ENCODE results near the gene MYZAP. TPM values are rescaled to one million over a fixed set of nuclear protein-coding genes. Genes with fewer than 3 reads are reported as not detected.

Gene MYZAP
- total and polyA plus RNA-seq, 10 of the 15 experiments (the other 5 are each of a cell fraction or from before 2014, with no cell fraction given) = not detected

- ATAC-seq (no peak), FAIRE-seq (no peak), DNase-seq (ENCODE audit: low read depth, low spot score) (no peak)
- intact Hi-C loops (cut with micrococcal nuclease; ENCODE audit: unreplicated experiment) = no loop called here
- WGBS (ENCODE audit: insufficient coverage, insufficient replicate concordance, low lambda C conversion rate, missing lambda C conversion rate) = 0% methylated on average over 2 of the region's 2 CpGs
- no TSS peak for BruUV-seq (replicated peaks)
- SMC1A ChIA-PET (ENCODE audit: uncharacterized antibody, unreplicated experiment) = no interaction called here
- Histone ChIP-seq H3K27me3 (replicated peaks in 1 of 2; ENCODE audit: control insufficient read depth in 2 of 2, insufficient read depth in 2 of 2, low read length in 1 of 2) (peaks cover 0 to 1% of the 10 kb centered on the region in 2 experiments; a peak in 2 of 4 replicates), H3K4me3 (no peak overlapping the region), H3K4me2 (ENCODE audit: control insufficient read depth, insufficient read depth) (no peak overlapping the region), H3K9ac (ENCODE audit: control insufficient read depth, insufficient read depth, low read length) (no peak overlapping the region), H3K27ac (ENCODE audit: control insufficient read depth, insufficient read depth) (no peak overlapping the region), H3K9me3 (replicated peaks; ENCODE audit: control insufficient read depth, insufficient read depth, low read length) (no peaks in the 10 kb centered on the region), H2AFZ (ENCODE audit: control insufficient read depth, low read depth, low read length) (no peak overlapping the region), H3K79me2 (ENCODE audit: control insufficient read depth, insufficient read depth, low read length) (no peaks in the 10 kb centered on the region), H3K4me1 (ENCODE audit: control insufficient read depth, insufficient read depth, low read length) (no peaks in the 10 kb centered on the region), H3K36me3 (ENCODE audit: control insufficient read depth in 2 of 2, insufficient read depth in 2 of 2, low read length in 1 of 2) (no peaks in the 10 kb centered on the region), H4K20me1 (ENCODE audit: control insufficient read depth, insufficient read depth) (no peaks in the 10 kb centered on the region)
- POLR2A ChIA-PET = no interaction called here
- TF ChIP-seq CHD4 (IDR thresholded peaks at IDR 0.05) (no peak), TCF7 (IDR thresholded peaks at IDR 0.05; ENCODE audit: borderline replicate concordance) (no peak), MLLT1 (IDR thresholded peaks at IDR 0.05) (no peak), IRF3 (IDR thresholded peaks at IDR 0.05) (no peak), NBN (IDR thresholded peaks at IDR 0.05) (no peak)
- CTCF ChIA-PET = interaction anchor here (0.6 to 1.7 kb wide), 3 partner anchors 19 to 206 kb away, joined by 3 to 5 read pairs (median 4); no protein-coding TSS in a partner anchor
- in situ Hi-C loops (cut with MboI) = loop anchor here (25.0 kb wide), 2 partner anchors 536 to 736 kb away; no protein-coding TSS in a partner anchor
- RAD21 ChIA-PET (ENCODE audit: unreplicated experiment) = no interaction called here
Observed at GRCh38 chr15:57548351-57548750, 43.4 kb upstream of the MYZAP start.

- FAIRE-seq = no peak
- no peaks in the 10 kb centered on the region for H4K20me1 ChIP-seq (ENCODE audit: control insufficient read depth, insufficient read depth)
- intact Hi-C loops (cut with micrococcal nuclease; ENCODE audit: unreplicated experiment) = no loop called here
- no peak overlapping the region for H3K4me2 ChIP-seq (ENCODE audit: control insufficient read depth, insufficient read depth)
- no peak for DNase-seq (ENCODE audit: low read depth, low spot score)
- no TSS peak for BruUV-seq (replicated peaks)
- no peak overlapping the region for H3K9ac ChIP-seq (ENCODE audit: control insufficient read depth, insufficient read depth, low read length)
- no peaks in the 10 kb centered on the region for H3K4me1 ChIP-seq (ENCODE audit: control insufficient read depth, insufficient read depth, low read length)
- ChIA-PET CTCF (interaction anchor here (0.9 to 1.7 kb wide), 2 partner anchors 19 to 21 kb away, joined by 3 to 4 read pairs; no protein-coding TSS in a partner anchor), RAD21 (ENCODE audit: unreplicated experiment) (no interaction called here), SMC1A (ENCODE audit: uncharacterized antibody, unreplicated experiment) (no interaction called here), POLR2A (no interaction called here)
- 41% methylated on average over 5 of the region's 5 CpGs for WGBS (ENCODE audit: insufficient coverage, insufficient replicate concordance, low lambda C conversion rate, missing lambda C conversion rate)
- H2AFZ ChIP-seq (ENCODE audit: control insufficient read depth, low read depth, low read length) = no peak overlapping the region
- H3K79me2 ChIP-seq (ENCODE audit: control insufficient read depth, insufficient read depth, low read length) = no peaks in the 10 kb centered on the region
- in situ Hi-C loops (cut with MboI) = loop anchor here (25.0 kb wide), 2 partner anchors 537 to 737 kb away; no protein-coding TSS in a partner anchor
- no peak for TF ChIP-seq SRF (IDR thresholded peaks at IDR 0.05; ENCODE audit: low read depth in 2 of 2, low read length in 2 of 2)
- no peak for TF ChIP-seq PRDM15 (CRISPR knock-in tag; IDR thresholded peaks at IDR 0.05)
- no peak for TF ChIP-seq E2F4 (IDR thresholded peaks at IDR 0.05; ENCODE audit: low read depth, low read length)
- TF ChIP-seq POLR2AphosphoS5 (IDR thresholded peaks at IDR 0.05; ENCODE audit: low read length) = no peak
- H3K27me3 ChIP-seq (replicated peaks in 1 of 2; ENCODE audit: control insufficient read depth in 2 of 2, insufficient read depth in 2 of 2, low read length in 1 of 2) = peaks cover 0 to 3% of the 10 kb centered on the region in 2 experiments; a peak in 2 of 4 replicates
- H3K4me3 ChIP-seq = no peak overlapping the region
- H3K36me3 ChIP-seq (ENCODE audit: control insufficient read depth in 2 of 2, insufficient read depth in 2 of 2, low read length in 1 of 2) = no peaks in the 10 kb centered on the region
- H3K27ac ChIP-seq (ENCODE audit: control insufficient read depth, insufficient read depth) = no peak overlapping the region
- no peak for ATAC-seq
- H3K9me3 ChIP-seq (replicated peaks; ENCODE audit: control insufficient read depth, insufficient read depth, low read length) = no peaks in the 10 kb centered on the region
Observed at GRCh38 chr15:57548835-57549234, 42.9 kb upstream of the MYZAP start.

Measured in GM12878 (cell line).